GM12801 (cell line): ENCODE measurements around the gene FNDC3B.

Experiments
- TF ChIP-seq, protein P1 (sequence below): IDR thresholded peaks from one replicate; pipeline ENCODE4 v1.5.1; 2011; ENCODE audit warnings: control low read depth; ENCODE audit not compliant: insufficient read length; ENCODE audit errors: extremely low read depth

Gene FNDC3B

DNA sequence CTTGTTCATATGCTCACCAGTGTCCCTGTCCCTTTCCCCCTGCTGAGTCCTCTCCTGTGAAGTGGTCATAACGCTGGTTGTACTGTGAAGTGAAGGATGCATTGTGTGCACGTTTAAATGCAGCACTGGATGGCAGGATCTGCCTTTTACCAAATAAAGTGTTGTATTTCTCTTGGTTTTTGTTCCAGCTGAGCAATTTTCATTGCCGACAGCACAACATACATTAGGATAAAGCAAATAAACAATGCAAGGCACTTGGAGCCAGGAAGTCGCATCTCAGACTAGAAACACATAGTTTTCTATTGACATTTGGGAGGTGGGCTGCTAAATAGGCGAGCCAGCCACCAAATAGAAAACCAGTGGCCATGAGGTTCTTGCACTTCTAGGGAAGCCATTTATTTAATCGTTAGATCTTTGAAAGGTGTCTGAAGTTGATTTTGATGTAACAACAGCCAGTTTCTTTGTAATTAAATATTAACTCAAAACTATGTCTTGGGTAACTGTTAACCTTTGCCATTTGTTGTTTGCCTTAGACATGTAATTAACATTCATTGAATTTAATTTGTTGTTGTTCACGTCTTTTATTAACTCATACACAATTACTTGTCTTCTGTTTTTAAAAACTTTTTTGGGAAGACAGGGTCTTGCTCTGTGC is 185.3 kb downstream of the FNDC3B start:
- TF ChIP-seq, protein P1, sequence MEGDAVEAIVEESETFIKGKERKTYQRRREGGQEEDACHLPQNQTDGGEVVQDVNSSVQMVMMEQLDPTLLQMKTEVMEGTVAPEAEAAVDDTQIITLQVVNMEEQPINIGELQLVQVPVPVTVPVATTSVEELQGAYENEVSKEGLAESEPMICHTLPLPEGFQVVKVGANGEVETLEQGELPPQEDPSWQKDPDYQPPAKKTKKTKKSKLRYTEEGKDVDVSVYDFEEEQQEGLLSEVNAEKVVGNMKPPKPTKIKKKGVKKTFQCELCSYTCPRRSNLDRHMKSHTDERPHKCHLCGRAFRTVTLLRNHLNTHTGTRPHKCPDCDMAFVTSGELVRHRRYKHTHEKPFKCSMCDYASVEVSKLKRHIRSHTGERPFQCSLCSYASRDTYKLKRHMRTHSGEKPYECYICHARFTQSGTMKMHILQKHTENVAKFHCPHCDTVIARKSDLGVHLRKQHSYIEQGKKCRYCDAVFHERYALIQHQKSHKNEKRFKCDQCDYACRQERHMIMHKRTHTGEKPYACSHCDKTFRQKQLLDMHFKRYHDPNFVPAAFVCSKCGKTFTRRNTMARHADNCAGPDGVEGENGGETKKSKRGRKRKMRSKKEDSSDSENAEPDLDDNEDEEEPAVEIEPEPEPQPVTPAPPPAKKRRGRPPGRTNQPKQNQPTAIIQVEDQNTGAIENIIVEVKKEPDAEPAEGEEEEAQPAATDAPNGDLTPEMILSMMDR, result no peak

DNA sequence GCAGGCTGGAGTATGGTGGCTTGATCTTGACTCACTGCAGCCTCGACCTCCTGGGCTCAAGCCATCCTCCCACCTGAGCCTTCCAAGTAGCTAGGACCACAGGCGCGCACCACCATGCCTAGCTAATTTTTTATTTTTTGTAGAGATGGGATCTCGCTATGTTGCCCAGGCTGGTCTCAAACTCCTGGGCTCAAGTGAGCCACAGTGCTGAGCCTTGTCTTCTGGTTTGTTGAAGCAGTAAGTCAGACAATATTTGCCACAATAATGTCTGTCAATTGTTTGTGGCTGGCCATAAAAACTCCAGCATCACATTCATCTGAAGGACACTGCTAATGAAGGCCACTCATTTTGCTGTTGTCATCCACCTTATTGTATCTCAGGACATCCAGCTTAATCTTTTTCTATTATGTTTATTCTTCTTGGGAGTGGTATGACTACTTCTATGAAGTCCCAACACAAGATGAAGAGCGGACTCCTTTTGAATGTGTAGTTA is 185.9 kb downstream of the FNDC3B start:
- TF ChIP-seq, protein P1, result no peak

DNA sequence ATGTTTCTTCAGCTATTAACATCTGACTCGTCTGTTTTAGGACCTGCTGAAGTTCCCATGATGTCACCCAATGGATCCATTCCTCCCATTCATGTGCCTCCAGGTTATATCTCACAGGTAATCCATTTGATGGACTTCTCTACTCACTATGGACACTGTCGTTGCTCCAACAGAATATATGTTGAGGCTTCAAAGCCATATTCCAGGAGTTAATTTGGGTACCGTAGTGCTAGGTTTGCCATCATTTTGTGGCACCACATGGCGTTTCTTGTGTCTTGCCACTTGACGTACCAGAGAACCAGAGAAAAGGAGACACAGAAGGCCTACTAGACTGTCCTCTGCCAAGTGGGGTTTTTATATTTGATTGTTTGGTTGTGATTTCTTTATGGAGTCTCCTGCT is 187.5 kb downstream of the FNDC3B start:
- TF ChIP-seq, protein P1, result no peak

DNA sequence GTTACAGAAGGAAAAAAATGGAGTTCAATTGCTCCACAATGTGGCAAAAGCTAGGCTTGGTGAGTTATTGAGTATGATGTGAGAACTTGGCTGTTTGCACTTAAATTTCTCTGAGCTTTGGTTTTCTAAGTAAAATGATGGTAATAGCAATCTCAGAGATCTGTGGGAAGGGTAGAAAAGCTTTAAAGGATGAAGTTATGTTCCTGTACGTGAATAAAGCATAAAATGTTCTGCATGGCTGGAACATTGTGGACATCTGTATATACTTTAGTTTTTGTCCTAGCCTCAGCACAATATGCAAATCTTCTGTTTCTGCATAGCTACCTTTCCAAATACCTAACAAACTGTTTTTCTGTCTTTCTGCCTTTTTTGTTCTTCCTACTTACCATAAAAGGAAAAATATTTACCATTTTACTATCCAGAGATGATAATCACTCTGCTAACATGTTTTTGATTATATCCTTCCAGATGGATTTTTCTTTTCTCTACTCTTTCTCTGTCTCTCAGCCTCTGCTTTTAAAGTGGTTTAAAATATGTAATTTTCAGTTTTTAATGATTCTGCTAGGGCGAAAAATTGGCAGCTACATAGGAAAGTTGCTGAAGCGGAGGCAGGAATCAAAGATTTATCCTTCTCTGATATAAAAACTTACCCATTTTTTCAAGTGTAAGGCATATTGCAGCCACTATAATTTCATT is 188.1 kb downstream of the FNDC3B start:
- TF ChIP-seq, protein P1, result no peak

DNA sequence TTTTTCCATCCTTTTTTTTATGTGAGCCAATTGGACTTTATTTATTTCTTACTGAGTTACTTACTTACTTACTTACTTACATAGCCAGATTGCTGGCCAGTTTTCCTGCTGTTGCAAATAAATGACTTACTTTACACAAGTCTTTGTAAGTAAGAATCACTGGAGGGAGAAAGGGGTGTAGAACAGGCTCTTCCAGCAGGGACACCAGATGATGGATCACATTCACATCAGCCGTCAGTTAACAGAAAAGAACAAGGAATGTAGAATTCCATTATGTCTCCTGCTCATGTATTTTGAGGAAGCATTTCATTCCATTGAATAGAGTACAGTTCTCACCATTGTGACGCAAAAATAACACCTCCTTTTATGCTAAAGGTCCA is 188.6 kb downstream of the FNDC3B start:
- TF ChIP-seq, protein P1, result no peak

DNA sequence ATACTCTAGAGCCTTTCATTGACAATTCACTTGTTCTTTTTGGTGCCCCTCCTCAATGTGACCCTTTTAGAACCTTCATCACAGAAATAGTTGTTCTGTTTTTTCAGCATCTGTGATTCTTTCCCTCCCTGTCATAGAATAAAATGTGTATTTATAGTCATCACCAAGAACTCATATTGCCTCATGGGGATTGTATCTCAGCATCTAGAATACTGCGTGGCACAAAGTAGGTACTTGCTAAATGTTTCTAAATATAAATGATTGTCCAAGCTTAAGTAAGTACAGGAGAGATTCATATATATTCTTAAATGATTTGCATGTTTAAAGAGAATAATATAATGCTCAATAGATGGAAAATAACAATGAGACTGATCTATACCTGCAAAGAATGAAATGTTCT is 190.1 kb downstream of the FNDC3B start:
- TF ChIP-seq, protein P1, result no peak

DNA sequence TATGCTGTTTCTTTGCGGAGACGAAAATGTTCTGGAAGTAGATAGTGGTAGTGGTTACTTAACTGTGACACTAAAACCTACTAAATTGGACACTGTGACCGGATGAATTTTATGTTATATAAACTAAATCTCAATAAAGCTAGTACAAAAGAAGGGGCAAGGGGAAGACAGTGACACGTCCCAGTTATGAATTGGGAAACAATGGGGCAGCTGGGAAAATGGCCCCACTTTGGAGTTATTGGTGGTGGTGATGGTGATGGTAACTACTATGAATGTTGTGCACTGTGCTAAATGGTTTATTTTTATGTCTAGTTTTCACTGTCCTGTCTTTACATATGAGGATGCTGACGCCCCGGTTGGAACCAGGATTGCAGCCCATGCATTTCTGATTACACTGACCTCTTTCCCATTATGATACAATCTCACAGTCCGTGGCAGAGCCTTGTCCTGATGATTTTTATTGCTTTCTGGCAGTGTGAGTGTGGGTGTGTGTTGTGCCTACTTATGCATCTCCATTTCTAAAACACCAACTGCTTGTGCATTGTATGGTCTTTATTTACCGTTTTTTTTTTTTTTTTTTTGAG is 192.0 kb downstream of the FNDC3B start:
- TF ChIP-seq, protein P1, result no peak
